AG04449 (cell line): ENCODE results near the gene ZP2.

Source experiments
- CTCF ChIA-PET: fragments of 350-600 bp; formaldehyde crosslinking; extraction: SDS; loops from one replicate; lab custom pipeline; 2021; ENCODE audit warnings: antibody characterized with exemption; lab: Yijun Ruan, JAX
- POLR2A ChIA-PET: fragments of 400-600, 350-600 bp; formaldehyde crosslinking; extraction: SDS; loops from one replicate; lab custom pipeline; 2020; ENCODE audit warnings: antibody characterized with exemption, inconsistent platforms; lab: Yijun Ruan, JAX
- DNase-seq: peaks from one replicate; pipeline ENCODE4 v3.0.0-alpha.2; 2010; ENCODE audit warnings: low read depth, low spot score
- H3K4me3 ChIP-seq: 2 replicates; pipeline ENCODE4 v1.5.1; 2011; ENCODE audit warnings: low read depth, mild to moderate bottlenecking, control low read depth, low read length
- TF ChIP-seq, protein P1 (sequence below): IDR thresholded peaks from one replicate; pipeline ENCODE4 v1.5.1; 2011; ENCODE audit warnings: mild to moderate bottlenecking, moderate library complexity, low read length, control low read depth, inconsistent platforms; ENCODE audit not compliant: insufficient read depth; ENCODE audit errors: missing control alignments

ZP2 gene

DNA sequence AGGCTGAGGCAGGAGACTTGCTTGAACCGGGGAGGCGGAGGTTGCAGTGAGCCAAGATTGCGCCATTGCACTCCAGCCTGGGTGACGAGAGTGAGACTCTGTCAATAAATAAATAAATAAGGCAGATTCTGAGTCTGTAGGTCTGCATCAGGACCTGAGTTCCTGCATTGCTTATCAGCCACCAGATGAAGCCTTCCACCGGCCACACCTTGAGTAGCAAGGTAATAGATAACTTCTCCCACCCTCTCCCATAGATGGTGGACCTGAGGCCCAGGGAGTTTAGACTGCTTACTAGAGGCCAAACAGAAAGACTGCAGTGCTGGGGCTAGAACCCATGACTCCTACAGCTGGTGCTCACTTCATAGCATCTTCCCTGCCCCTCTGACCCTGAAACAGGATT lies 22.1 kb downstream of the ZP2 start:
- TF ChIP-seq, protein P1, sequence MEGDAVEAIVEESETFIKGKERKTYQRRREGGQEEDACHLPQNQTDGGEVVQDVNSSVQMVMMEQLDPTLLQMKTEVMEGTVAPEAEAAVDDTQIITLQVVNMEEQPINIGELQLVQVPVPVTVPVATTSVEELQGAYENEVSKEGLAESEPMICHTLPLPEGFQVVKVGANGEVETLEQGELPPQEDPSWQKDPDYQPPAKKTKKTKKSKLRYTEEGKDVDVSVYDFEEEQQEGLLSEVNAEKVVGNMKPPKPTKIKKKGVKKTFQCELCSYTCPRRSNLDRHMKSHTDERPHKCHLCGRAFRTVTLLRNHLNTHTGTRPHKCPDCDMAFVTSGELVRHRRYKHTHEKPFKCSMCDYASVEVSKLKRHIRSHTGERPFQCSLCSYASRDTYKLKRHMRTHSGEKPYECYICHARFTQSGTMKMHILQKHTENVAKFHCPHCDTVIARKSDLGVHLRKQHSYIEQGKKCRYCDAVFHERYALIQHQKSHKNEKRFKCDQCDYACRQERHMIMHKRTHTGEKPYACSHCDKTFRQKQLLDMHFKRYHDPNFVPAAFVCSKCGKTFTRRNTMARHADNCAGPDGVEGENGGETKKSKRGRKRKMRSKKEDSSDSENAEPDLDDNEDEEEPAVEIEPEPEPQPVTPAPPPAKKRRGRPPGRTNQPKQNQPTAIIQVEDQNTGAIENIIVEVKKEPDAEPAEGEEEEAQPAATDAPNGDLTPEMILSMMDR = no peak
- DNase-seq = no peak
- ChIA-PET POLR2A (interaction anchor here (1.9 kb wide), 1 partner anchor 111 kb away, joined by 9 read pairs; no protein-coding TSS in a partner anchor), CTCF (interaction anchor here (0.7 to 4.9 kb wide), 21 partner anchors 8 to 114 kb away, joined by 3 to 44 read pairs (median 6); partner anchors contain the start of gene CRYM)
- no peak overlapping the region for H3K4me3 ChIP-seq

DNA sequence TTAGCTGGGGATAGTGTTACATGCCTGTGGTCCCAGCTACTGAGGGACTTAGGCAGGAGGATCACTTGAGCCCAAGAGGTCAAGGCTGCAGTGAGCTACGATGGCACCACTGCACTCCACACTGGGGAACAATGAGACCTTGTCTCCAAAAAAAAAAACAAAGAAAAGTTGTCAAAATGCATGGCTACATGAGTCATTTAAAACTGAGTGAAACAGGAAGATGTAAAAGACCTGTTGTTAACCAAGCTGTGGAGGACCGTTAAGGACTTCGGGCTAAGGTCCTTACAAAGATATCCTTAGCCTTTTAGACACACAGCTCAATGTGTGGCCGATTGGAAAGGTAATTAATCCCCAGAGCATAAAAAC lies 25.1 kb downstream of the ZP2 start:
- CTCF ChIA-PET = interaction anchor here (0.7 to 4.9 kb wide), 6 partner anchors 10 to 395 kb away, joined by 3 to 44 read pairs (median 16); partner anchors contain the start of gene CRYM
- TF ChIP-seq, protein P1 = no peak
- no peak for DNase-seq

DNA sequence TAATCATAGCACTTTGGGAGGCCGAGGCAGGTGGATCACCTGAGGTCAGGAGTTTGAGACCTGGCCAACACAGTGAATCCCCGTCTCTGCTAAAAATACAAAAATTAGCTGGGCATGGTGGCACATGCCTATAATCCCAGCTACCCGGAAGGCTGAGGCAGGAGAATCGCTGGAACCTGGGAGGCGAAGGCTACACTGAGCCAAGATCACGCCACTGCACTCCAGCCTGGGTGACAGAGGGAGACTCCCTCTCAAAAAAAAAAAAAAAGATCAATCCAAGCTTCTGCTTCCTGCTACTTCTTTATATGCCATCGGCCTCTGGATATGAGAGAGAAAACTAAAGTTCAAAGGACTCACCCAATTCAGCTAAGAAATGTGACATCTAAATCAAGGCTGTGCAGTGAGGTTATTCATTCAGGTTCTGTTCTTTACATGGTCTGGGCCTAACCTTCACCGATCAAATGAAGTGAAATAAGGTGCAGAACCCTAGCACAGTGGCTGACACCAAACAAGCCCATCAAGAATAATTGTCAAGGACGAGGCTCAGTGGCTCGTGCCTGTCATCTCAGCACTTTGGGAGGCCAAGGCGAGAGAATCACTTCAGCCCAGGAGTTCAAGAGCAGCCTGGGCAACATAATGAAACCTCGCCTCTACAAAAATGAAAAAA lies 25.6 kb downstream of the ZP2 start:
- CTCF ChIA-PET = interaction anchor here (1.1 to 4.2 kb wide), 3 partner anchors 9 to 29 kb away, joined by 3 to 36 read pairs (median 6); no protein-coding TSS in a partner anchor
- TF ChIP-seq, protein P1 = no peak
- no peak for DNase-seq
- POLR2A ChIA-PET = no interaction called here
- H3K4me3 ChIP-seq = no peak overlapping the region

More for the DNA sequence above, 25.1 kb downstream of the ZP2 start:
- H3K4me3 ChIP-seq = no peak overlapping the region
- POLR2A ChIA-PET = interaction anchor here (1.0 kb wide), 1 partner anchor 28 kb away, joined by 3 read pairs; the partner anchor contains the start of gene LDAF1

DNA sequence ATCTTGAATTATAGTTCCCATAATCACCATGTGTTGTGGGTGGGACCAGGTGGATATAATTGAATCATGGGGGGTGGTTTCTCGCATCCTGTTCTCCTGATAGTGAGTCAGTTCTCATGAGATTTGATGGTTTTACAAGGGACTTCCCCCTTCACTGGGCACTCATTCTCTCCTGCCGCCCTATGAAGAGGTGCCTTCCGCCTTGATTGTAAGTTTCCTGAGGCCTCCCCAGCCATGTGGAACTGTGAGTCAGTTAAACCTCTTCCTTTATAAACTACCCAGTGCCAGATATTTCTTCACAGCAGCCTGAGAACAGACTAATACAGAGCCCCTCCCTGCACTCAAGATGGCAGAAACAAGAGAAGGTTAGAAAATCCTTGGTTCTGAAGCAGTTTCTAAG lies 26.5 kb downstream of the ZP2 start:
- DNase-seq = no peak
- ChIA-PET POLR2A (no interaction called here), CTCF (interaction anchor here (2.4 kb wide), 1 partner anchor 28 kb away, joined by 6 read pairs; no protein-coding TSS in a partner anchor)
- TF ChIP-seq, protein P1 = no peak
- H3K4me3 ChIP-seq = no peak overlapping the region

DNA sequence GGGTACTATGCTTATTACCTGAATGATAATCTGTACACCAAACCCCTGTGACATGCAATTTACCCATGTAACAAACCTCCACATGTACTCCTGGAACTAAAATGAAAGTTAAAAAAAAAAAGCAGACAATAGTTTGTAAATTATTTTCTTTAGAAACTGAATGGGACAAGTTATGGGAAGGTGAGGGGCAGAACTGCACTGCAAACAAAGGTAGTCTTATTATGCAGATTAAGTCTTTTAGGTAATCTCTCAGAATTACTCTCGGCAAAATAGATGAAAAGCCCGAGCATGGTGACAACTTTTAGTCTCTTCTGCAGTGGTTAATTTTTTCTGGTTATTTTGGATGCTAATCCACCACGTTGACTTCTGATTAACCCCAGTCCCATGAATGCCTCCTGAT lies 27.4 kb downstream of the ZP2 start:
- CTCF ChIA-PET = no interaction called here
- POLR2A ChIA-PET = no interaction called here

DNA sequence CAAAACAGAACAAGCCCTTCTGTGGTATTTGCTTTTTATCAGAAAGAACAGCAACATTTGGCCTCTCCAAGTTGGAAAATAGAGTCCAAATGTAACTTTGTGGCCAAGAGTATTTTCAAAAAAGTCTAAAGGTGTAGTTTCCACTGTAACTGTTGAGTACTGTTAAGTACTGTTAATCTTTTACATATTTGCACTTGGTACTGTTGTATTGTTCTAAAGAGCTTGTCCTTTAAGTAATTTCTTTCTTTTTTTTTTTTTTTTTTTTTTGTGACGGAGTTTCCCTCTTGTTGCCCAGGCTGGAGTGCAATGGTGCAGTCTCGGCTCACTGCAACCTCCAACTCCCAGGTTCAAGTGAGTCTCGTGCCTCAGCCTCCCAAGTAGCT lies 31.4 kb downstream of the ZP2 start:
- CTCF ChIA-PET = interaction anchor here (1.1 kb wide), 1 partner anchor 9 kb away, joined by 3 read pairs; no protein-coding TSS in a partner anchor
- TF ChIP-seq, protein P1 = no peak
- DNase-seq = no peak
- POLR2A ChIA-PET = no interaction called here
- no peak overlapping the region for H3K4me3 ChIP-seq

More for the DNA sequence above, 27.4 kb downstream of the ZP2 start:
- DNase-seq = no peak
- TF ChIP-seq, protein P1 = no peak
- H3K4me3 ChIP-seq = no peak overlapping the region
